HepG2 (cell line): ENCODE data around the gene KLK7.

Experiments used
- EZH2 ChIP-seq: conservative IDR thresholded peaks from 2 replicates; pipeline ENCODE4 v1.6.1; 2012; ENCODE audit warnings: mild to moderate bottlenecking, low read depth, low read length, moderate library complexity
- GABPA ChIP-seq, 2 experiments: IDR thresholded peaks; 2 replicates each; pipeline ENCODE4 v1.6.1; 2011 to 2016; ENCODE audit warnings: low read depth in 2 of 2, low read length in 1 of 2, missing biosample characterization in 1 of 2, missing genetic modification characterization in 1 of 2
- TARDBP ChIP-seq: sonication (generic); formaldehyde crosslinking; IDR thresholded peaks from 2 replicates; pipeline ENCODE4 v1.8.0; 2022; ENCODE audit warnings: mild to moderate bottlenecking, missing genetic modification reagents
- ZNF292 ChIP-seq: sonication (generic); formaldehyde crosslinking; IDR thresholded peaks from 2 replicates; pipeline ENCODE4 v1.8.1; 2022; ENCODE audit warnings: mild to moderate bottlenecking, low read depth, missing genetic modification reagents, borderline replicate concordance
- ZSCAN25 ChIP-seq: sonication (generic); formaldehyde crosslinking; IDR thresholded peaks from 2 replicates; pipeline ENCODE4 v1.8.0; 2022; ENCODE audit warnings: mild to moderate bottlenecking, missing genetic modification reagents
- TF ChIP-seq, protein P1 (sequence below): sonication (generic); formaldehyde crosslinking; IDR thresholded peaks from 2 replicates; pipeline ENCODE4 v1.8.1; 2023; ENCODE audit warnings: mild to moderate bottlenecking, missing genetic modification reagents
- TF ChIP-seq, protein P2 (sequence below): sonication (generic); formaldehyde crosslinking; IDR thresholded peaks from 2 replicates; pipeline ENCODE4 v1.4.0; 2020; ENCODE audit warnings: low read depth, mild to moderate bottlenecking, missing genetic modification reagents
- TF ChIP-seq, protein P3 (sequence below): IDR thresholded peaks from 2 replicates; pipeline ENCODE4 v1.6.1; 2012; ENCODE audit warnings: inconsistent platforms
- TF ChIP-seq, protein P4 (sequence below): sonication (generic); formaldehyde crosslinking; IDR thresholded peaks from 2 replicates; pipeline ENCODE4 v1.5.0; 2020; ENCODE audit warnings: mild to moderate bottlenecking, missing genetic modification reagents, moderate library complexity

DNA sequence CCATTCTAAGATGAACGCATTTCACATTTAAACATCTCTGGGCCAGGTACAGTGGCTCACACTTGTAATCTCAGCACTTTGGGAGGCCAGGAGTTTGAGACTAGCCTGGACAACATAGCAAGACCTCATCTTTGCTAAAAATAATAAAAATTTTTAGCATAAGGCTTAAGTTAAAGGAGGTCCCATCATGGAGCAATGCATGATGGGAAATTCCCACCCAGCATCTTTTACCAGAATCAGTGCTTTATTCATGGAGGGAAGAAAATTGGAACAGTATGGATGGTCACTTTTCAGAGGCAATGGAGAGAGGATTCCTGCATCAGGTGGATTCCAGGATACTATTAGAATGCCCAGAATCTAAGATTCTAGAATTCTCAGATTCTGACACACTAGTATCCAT is 21.5 kb upstream of the KLK7 start:
- TF ChIP-seq, protein P1, sequence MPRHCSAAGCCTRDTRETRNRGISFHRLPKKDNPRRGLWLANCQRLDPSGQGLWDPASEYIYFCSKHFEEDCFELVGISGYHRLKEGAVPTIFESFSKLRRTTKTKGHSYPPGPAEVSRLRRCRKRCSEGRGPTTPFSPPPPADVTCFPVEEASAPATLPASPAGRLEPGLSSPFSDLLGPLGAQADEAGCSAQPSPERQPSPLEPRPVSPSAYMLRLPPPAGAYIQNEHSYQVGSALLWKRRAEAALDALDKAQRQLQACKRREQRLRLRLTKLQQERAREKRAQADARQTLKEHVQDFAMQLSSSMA (CRISPR knock-in tag): no peak
- TF ChIP-seq, protein P2, sequence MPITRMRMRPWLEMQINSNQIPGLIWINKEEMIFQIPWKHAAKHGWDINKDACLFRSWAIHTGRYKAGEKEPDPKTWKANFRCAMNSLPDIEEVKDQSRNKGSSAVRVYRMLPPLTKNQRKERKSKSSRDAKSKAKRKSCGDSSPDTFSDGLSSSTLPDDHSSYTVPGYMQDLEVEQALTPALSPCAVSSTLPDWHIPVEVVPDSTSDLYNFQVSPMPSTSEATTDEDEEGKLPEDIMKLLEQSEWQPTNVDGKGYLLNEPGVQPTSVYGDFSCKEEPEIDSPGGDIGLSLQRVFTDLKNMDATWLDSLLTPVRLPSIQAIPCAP: no peak
- TF ChIP-seq EZH2 (no peak), ZNF292 (no peak), TARDBP (CRISPR knock-in tag) (no peak), ZSCAN25 (CRISPR knock-in tag) (no peak), GABPA (IDR thresholded peaks at IDR 0.05; ENCODE audit: low read depth, low read length) (no peak), GABPA (CRISPR knock-in tag; IDR thresholded peaks at IDR 0.05; ENCODE audit: low read depth) (no peak)
- TF ChIP-seq, protein P3, sequence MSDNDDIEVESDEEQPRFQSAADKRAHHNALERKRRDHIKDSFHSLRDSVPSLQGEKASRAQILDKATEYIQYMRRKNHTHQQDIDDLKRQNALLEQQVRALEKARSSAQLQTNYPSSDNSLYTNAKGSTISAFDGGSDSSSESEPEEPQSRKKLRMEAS: no peak
- TF ChIP-seq, protein P4, sequence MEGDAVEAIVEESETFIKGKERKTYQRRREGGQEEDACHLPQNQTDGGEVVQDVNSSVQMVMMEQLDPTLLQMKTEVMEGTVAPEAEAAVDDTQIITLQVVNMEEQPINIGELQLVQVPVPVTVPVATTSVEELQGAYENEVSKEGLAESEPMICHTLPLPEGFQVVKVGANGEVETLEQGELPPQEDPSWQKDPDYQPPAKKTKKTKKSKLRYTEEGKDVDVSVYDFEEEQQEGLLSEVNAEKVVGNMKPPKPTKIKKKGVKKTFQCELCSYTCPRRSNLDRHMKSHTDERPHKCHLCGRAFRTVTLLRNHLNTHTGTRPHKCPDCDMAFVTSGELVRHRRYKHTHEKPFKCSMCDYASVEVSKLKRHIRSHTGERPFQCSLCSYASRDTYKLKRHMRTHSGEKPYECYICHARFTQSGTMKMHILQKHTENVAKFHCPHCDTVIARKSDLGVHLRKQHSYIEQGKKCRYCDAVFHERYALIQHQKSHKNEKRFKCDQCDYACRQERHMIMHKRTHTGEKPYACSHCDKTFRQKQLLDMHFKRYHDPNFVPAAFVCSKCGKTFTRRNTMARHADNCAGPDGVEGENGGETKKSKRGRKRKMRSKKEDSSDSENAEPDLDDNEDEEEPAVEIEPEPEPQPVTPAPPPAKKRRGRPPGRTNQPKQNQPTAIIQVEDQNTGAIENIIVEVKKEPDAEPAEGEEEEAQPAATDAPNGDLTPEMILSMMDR (CRISPR knock-in tag): no peak
